NCI-H774 (cell line): Measurements from ENCODE around the gene OTUB2.
"Not testable (repeated sequence)": the region's sequence is repeated elsewhere in the genome, so short reads cannot be mapped to it uniquely, and the experiment has no call there.

Experiments
- DNase-seq: peaks from one replicate; lab custom pipeline; 2025; lab: John Stamatoyannopoulos, UW

Gene OTUB2

GRCh38 chr14:94058128-94058673 lies 32.1 kb downstream of the OTUB2 start:
- no peak for DNase-seq

- DNase-seq: no peak
Measured at GRCh38 chr14:94058674-94059138, 32.6 kb downstream of the OTUB2 start.

- no peak for DNase-seq
Measured at GRCh38 chr14:94059998-94060397, 33.9 kb downstream of the OTUB2 start.

GRCh38 chr14:94062344-94062940 lies 36.3 kb downstream of the OTUB2 start:
- no peak for DNase-seq

- peak; percentile 25 for DNase-seq
Measured at GRCh38 chr14:94066089-94066676, 40.0 kb downstream of the OTUB2 start.

GRCh38 chr14:94072076-94072475 lies 45.9 kb downstream of the OTUB2 start:
- not testable (repeated sequence) for DNase-seq

GRCh38 chr14:94074534-94074933 lies 48.4 kb downstream of the OTUB2 start:
- no peak for DNase-seq

GRCh38 chr14:94075008-94075407 lies 48.9 kb downstream of the OTUB2 start:
- no peak for DNase-seq

GRCh38 chr14:94077111-94077821 lies 51.1 kb downstream of the OTUB2 start:
- no peak for DNase-seq

- DNase-seq: no peak
Measured at GRCh38 chr14:94077823-94078222, 51.7 kb downstream of the OTUB2 start.

GRCh38 chr14:94079891-94080620 lies 53.9 kb downstream of the OTUB2 start:
- peak; percentile 11 for DNase-seq

GRCh38 chr14:94080621-94081385 lies 54.7 kb downstream of the OTUB2 start, which contains the start of the genes DDX24 and IFI27L1:
Gene DDX24 (minus strand): TSS chr14:94081202. CDS start chr14:94079742, 1,460 bp downstream.
Gene IFI27L1 (plus strand): TSS chr14:94081310. CDS start chr14:94096938, 15,628 bp downstream.
- DNase-seq: peak; percentile 93

- DNase-seq: peak; percentile 51
Measured at GRCh38 chr14:94081386-94081820, 55.3 kb downstream of the OTUB2 start.

- no peak for DNase-seq
Measured at GRCh38 chr14:94087891-94088290, 61.8 kb downstream of the OTUB2 start.

- DNase-seq: no peak
Measured at GRCh38 chr14:94088516-94088915, 62.4 kb downstream of the OTUB2 start.

- no peak for DNase-seq
Measured at GRCh38 chr14:94089479-94089878, 63.3 kb downstream of the OTUB2 start.

- DNase-seq: no peak
Measured at GRCh38 chr14:94093418-94093817, 67.3 kb downstream of the OTUB2 start.

- DNase-seq: no peak
Measured at GRCh38 chr14:94097091-94097490, 71.0 kb downstream of the OTUB2 start.
